Epithelial cell of proximal tubule (primary cell): ENCODE data around the gene C1orf141. TPM values are rescaled to one million over a fixed set of nuclear protein-coding genes. Genes with fewer than 3 reads are reported as not detected.

Experiments
- DNase-seq: peaks from one replicate; pipeline ENCODE4 v3.0.0-alpha.2; 2011; ENCODE audit warnings: low read depth
- H3K4me3 ChIP-seq: 2 replicates; pipeline ENCODE4 v1.5.1; 2011; ENCODE audit warnings: low read depth, mild to moderate bottlenecking, low read length
- CTCF ChIP-seq: conservative IDR thresholded peaks from 2 replicates; pipeline ENCODE4 v1.5.1; 2012; ENCODE audit warnings: low read depth, mild to moderate bottlenecking, low read length
- total RNA-seq: library from RNA; depleted of rRNA; stranded (reverse); fragments of >200 nt; gene quantifications from 2 replicates; pipeline ENCODE4 v1.2.3, GENCODE V29; 2015

Gene C1orf141
- total RNA-seq, 1 donor from 2014 or later = not detected

- DNase-seq = no peak
- H3K4me3 ChIP-seq = no peak overlapping the region
- TF ChIP-seq CTCF = no peak
Measured at GRCh38 chr1:67133177-67133576, 1.6 kb downstream of the C1orf141 start.

- H3K4me3 ChIP-seq = no peak overlapping the region
- no peak for DNase-seq
- no peak for TF ChIP-seq CTCF
Measured at GRCh38 chr1:67130673-67131072, 4.1 kb downstream of the C1orf141 start.

- DNase-seq = no peak
- no peak overlapping the region for H3K4me3 ChIP-seq
- no peak for TF ChIP-seq CTCF
Measured at GRCh38 chr1:67126974-67127373, 7.8 kb downstream of the C1orf141 start.

- H3K4me3 ChIP-seq = no peak overlapping the region
- DNase-seq = no peak
- peak; percentile 15 for TF ChIP-seq CTCF
Measured at GRCh38 chr1:67126111-67126746, 8.5 kb downstream of the C1orf141 start.

GRCh38 chr1:67124455-67124854 lies 10.3 kb downstream of the C1orf141 start:
- no peak overlapping the region for H3K4me3 ChIP-seq
- no peak for TF ChIP-seq CTCF

GRCh38 chr1:67120855-67121619 lies 13.7 kb downstream of the C1orf141 start:
- no peak for DNase-seq
- TF ChIP-seq CTCF = no peak
- no peak overlapping the region for H3K4me3 ChIP-seq

More at GRCh38 chr1:67124455-67124854, 10.3 kb downstream of the C1orf141 start:
- no peak for DNase-seq
